Fibroblast of lung (primary cell): ENCODE results near the gene SCARF1. TPM values are rescaled to one million over a fixed set of nuclear protein-coding genes. Genes with fewer than 3 reads are reported as not detected.

Source experiments
- DNase-seq, 2 donors: peaks; one replicate each; pipeline versions ENCODE4 v3.0.0 to v3.0.0-alpha.2; 2010; ENCODE audit warnings: low read depth in 2 of 2
- H2AFZ ChIP-seq: 2 replicates; pipeline ENCODE4 v1.5.1; 2012; ENCODE audit warnings: low read length, control low read depth, inconsistent platforms
- H3K27ac ChIP-seq: 2 replicates; pipeline ENCODE4 v1.5.1; 2011; ENCODE audit warnings: low read length, control low read depth; ENCODE audit not compliant: insufficient read depth
- H3K27me3 ChIP-seq: 2 replicates; pipeline ENCODE4 v1.5.1; 2011; ENCODE audit warnings: mild to moderate bottlenecking, low read length; ENCODE audit not compliant: control insufficient read depth, insufficient read depth
- H3K36me3 ChIP-seq: 2 replicates; pipeline ENCODE4 v1.5.1; 2011; ENCODE audit warnings: low read length; ENCODE audit not compliant: control insufficient read depth, insufficient read depth
- H3K4me1 ChIP-seq: 2 replicates; pipeline ENCODE4 v1.5.1; 2011; ENCODE audit warnings: low read length; ENCODE audit not compliant: control insufficient read depth, insufficient read depth; ENCODE audit errors: extremely low read depth
- H3K4me2 ChIP-seq: 2 replicates; pipeline ENCODE4 v1.5.1; 2011; ENCODE audit warnings: low read length, control low read depth; ENCODE audit not compliant: insufficient read depth; ENCODE audit errors: extremely low read depth
- H3K4me3 ChIP-seq, 4 experiments: fragments of 200-600 bp in 1 of 4; sonication (generic) in 1 of 4; replicated peaks in 1 of 4; 2 replicates each; pipeline ENCODE4 v1.5.1; 2011 to 2016; ENCODE audit warnings: low read length in 4 of 4, low read depth in 3 of 4, mild to moderate bottlenecking in 3 of 4, control low read depth in 2 of 4, inconsistent platforms in 1 of 4, mixed read lengths in 1 of 4; ENCODE audit not compliant: insufficient read depth in 1 of 4; ENCODE audit errors: control extremely low read depth in 1 of 4
- H3K79me2 ChIP-seq: 2 replicates; pipeline ENCODE4 v1.5.1; 2012; ENCODE audit warnings: mild to moderate bottlenecking, low read length, inconsistent platforms; ENCODE audit not compliant: control insufficient read depth, insufficient read depth
- H3K9ac ChIP-seq: 2 replicates; pipeline ENCODE4 v1.5.1; 2011; ENCODE audit warnings: mild to moderate bottlenecking, low read length, control low read depth; ENCODE audit not compliant: insufficient read depth
- H3K9me3 ChIP-seq: 2 replicates; pipeline ENCODE4 v1.5.1; 2012; ENCODE audit warnings: low read depth, low read length; ENCODE audit not compliant: control insufficient read depth, insufficient read depth
- H4K20me1 ChIP-seq: 2 replicates; pipeline ENCODE4 v1.5.1; 2011; ENCODE audit warnings: low read length; ENCODE audit not compliant: control insufficient read depth, insufficient read depth; ENCODE audit errors: extremely low read depth
- CTCF ChIP-seq, 2 donors: IDR thresholded peaks in 1 of 2; conservative IDR thresholded peaks in 1 of 2; 1 replicate in 1 of 2; 2 replicates in 1 of 2; pipeline ENCODE4 v1.5.1; 2011 to 2012; ENCODE audit warnings: low read length in 2 of 2, control low read depth in 1 of 2, inconsistent platforms in 1 of 2, low read depth in 1 of 2, mild to moderate bottlenecking in 1 of 2
- EZH2 ChIP-seq: IDR thresholded peaks from 2 replicates; pipeline ENCODE4 v1.5.1; 2012; ENCODE audit warnings: low read length, control low read depth, mild to moderate bottlenecking; ENCODE audit errors: missing control alignments
- polyA plus RNA-seq, 2 donors: library from polyadenylated mRNA; depleted of rRNA in 1 of 2; stranded (reverse) in 1 of 2; unstranded in 1 of 2; fragments of >200 nt; gene quantifications; 2 replicates each; pipeline ENCODE4 v1.2.1, GENCODE V29; 2011 to 2012; ENCODE audit warnings: missing spikeins in 1 of 2
- total RNA-seq: library from RNA; depleted of rRNA; stranded (reverse); fragments of >200 nt; gene quantifications from 2 replicates; pipeline ENCODE4 v1.2.1, GENCODE V29; 2014

Gene SCARF1
- total and polyA plus RNA-seq, 2 donors (not counting 1 experiment from before 2014, with no cell fraction given) = 0.99 to 2.4 TPM

- Histone ChIP-seq H3K9me3 (no peaks in the 10 kb centered on the region), H3K4me3 (no peak overlapping the region), H3K4me1 (no peaks in the 10 kb centered on the region), H3K36me3 (no peaks in the 10 kb centered on the region), H2AFZ (no peak overlapping the region), H3K4me2 (no peak overlapping the region), H3K9ac (no peak overlapping the region), H3K79me2 (no peaks in the 10 kb centered on the region), H4K20me1 (no peaks in the 10 kb centered on the region), H3K27me3 (no peaks in the 10 kb centered on the region), H3K27ac (no peak overlapping the region)
- TF ChIP-seq EZH2 (no peak), CTCF (conservative IDR thresholded peaks at IDR 0.05 in 1 of 2, IDR thresholded peaks at IDR 0.05 in 1 of 2; ENCODE audit: low read depth in 1 of 2, low read length in 2 of 2) (no peak)
- no peak for DNase-seq
These were observed 39.1 kb downstream of the SCARF1 start for GRCh38 chr17:1606352-1606985.

- no peak overlapping the region for H3K9ac ChIP-seq
- no peaks in the 10 kb centered on the region for H3K79me2 ChIP-seq
- H3K36me3 ChIP-seq = no peaks in the 10 kb centered on the region
- no peaks in the 10 kb centered on the region for H4K20me1 ChIP-seq
- no peaks in the 10 kb centered on the region for H3K9me3 ChIP-seq
- no peaks in the 10 kb centered on the region for H3K27me3 ChIP-seq
- no peak overlapping the region for H3K4me2 ChIP-seq
- no peaks in the 10 kb centered on the region for H3K4me1 ChIP-seq
- no peak for DNase-seq
- H3K27ac ChIP-seq = no peak overlapping the region
- H2AFZ ChIP-seq = no peak overlapping the region
- TF ChIP-seq CTCF (conservative IDR thresholded peaks at IDR 0.05 in 1 of 2, IDR thresholded peaks at IDR 0.05 in 1 of 2; ENCODE audit: low read depth in 1 of 2, low read length in 2 of 2) (no peak), EZH2 (no peak)
- no peak overlapping the region for H3K4me3 ChIP-seq
These were observed 39.7 kb downstream of the SCARF1 start for GRCh38 chr17:1605681-1606351.

- no peak overlapping the region for H3K4me3 ChIP-seq
- no peaks in the 10 kb centered on the region for H3K79me2 ChIP-seq
- H3K36me3 ChIP-seq = no peaks in the 10 kb centered on the region
- H3K9me3 ChIP-seq = no peaks in the 10 kb centered on the region
- H4K20me1 ChIP-seq = no peaks in the 10 kb centered on the region
- no peaks in the 10 kb centered on the region for H3K4me1 ChIP-seq
- no peak overlapping the region for H2AFZ ChIP-seq
- no peak overlapping the region for H3K27ac ChIP-seq
- TF ChIP-seq EZH2 = no peak
- no peak for TF ChIP-seq CTCF (conservative IDR thresholded peaks at IDR 0.05 in 1 of 2, IDR thresholded peaks at IDR 0.05 in 1 of 2; ENCODE audit: low read depth in 1 of 2, low read length in 2 of 2)
- H3K9ac ChIP-seq = no peak overlapping the region
- H3K4me2 ChIP-seq = no peak overlapping the region
- no peak for DNase-seq
- H3K27me3 ChIP-seq = no peaks in the 10 kb centered on the region
These were observed 40.6 kb downstream of the SCARF1 start for GRCh38 chr17:1604831-1605528.
